22Rv1 (cell line): Measurements from ENCODE around the gene GRIA1.

Experiments used
- ZFX ChIP-seq: fragments of 450-650 bp; IDR thresholded peaks from 2 replicates; pipeline ENCODE4 v1.6.1; 2017; ENCODE audit warnings: antibody characterized with exemption, borderline replicate concordance
- TF ChIP-seq, protein P1 (sequence below): fragments of 450-650 bp; IDR thresholded peaks from 2 replicates; pipeline ENCODE4 v1.5.1; 2017; ENCODE audit warnings: mild to moderate bottlenecking

DNA sequence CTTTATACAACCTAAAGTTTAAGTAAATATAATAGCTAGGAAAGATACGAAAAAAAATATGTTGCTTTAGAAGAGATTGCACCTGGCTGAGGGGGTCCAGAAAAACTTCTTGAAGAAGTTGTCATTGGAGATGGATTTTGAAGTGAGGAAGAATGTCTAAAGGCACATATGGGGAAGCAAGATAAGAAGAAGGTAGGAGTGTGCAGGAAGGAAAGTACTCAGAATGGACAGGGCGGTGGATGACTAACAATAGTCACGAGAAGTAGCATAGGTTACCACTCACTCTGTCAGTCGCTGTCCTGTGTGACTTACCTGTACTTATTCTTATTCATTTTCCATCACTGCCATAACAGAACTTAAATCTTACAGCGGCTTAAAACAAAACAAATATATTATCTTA, 251.6 kb downstream of the GRIA1 start:
- TF ChIP-seq, protein P1, sequence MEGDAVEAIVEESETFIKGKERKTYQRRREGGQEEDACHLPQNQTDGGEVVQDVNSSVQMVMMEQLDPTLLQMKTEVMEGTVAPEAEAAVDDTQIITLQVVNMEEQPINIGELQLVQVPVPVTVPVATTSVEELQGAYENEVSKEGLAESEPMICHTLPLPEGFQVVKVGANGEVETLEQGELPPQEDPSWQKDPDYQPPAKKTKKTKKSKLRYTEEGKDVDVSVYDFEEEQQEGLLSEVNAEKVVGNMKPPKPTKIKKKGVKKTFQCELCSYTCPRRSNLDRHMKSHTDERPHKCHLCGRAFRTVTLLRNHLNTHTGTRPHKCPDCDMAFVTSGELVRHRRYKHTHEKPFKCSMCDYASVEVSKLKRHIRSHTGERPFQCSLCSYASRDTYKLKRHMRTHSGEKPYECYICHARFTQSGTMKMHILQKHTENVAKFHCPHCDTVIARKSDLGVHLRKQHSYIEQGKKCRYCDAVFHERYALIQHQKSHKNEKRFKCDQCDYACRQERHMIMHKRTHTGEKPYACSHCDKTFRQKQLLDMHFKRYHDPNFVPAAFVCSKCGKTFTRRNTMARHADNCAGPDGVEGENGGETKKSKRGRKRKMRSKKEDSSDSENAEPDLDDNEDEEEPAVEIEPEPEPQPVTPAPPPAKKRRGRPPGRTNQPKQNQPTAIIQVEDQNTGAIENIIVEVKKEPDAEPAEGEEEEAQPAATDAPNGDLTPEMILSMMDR = no peak
- no peak for TF ChIP-seq ZFX
